GM12891 (cell line): ENCODE data around the gene OR8K5. TPM values are rescaled to one million over a fixed set of nuclear protein-coding genes. Genes with fewer than 3 reads are reported as not detected.

Experiments
- DNase-seq: peaks from one replicate; pipeline ENCODE4 v3.0.0; 2011; ENCODE audit warnings: low spot score; ENCODE audit not compliant: insufficient read length
- FAIRE-seq: peaks from 2 replicates; lab custom pipeline; 2011; peaks lifted over from hg19 to GRCh38; lab: Jason Lieb, UNC
- PAX5 ChIP-seq: IDR thresholded peaks from 2 replicates; pipeline ENCODE4 v1.6.1; 2011; ENCODE audit warnings: low read length, moderate library complexity, mild to moderate bottlenecking; ENCODE audit not compliant: insufficient read depth, severe bottlenecking
- POLR2A ChIP-seq: IDR thresholded peaks from 2 replicates; pipeline ENCODE4 v1.6.1; 2011; ENCODE audit warnings: low read depth, low read length, control low read depth
- POLR2AphosphoS5 ChIP-seq: IDR thresholded peaks from 2 replicates; pipeline ENCODE4 v1.6.1; 2011; ENCODE audit warnings: low read depth, low read length, control low read depth
- POU2F2 ChIP-seq: IDR thresholded peaks from 2 replicates; pipeline ENCODE4 v1.6.1; 2011; ENCODE audit warnings: low read depth, mild to moderate bottlenecking, control low read depth, low read length, moderate library complexity
- SPI1 ChIP-seq: IDR thresholded peaks from 2 replicates; pipeline ENCODE4 v1.6.1; 2011; ENCODE audit warnings: low read depth, low read length, control low read depth
- TAF1 ChIP-seq: IDR thresholded peaks from 2 replicates; pipeline ENCODE4 v1.6.1; 2011; ENCODE audit warnings: low read depth, low read length, control low read depth
- polyA plus RNA-seq: library from polyadenylated mRNA; unstranded; fragments of >200 nt; gene quantifications from one replicate; pipeline ENCODE4 v1.2.1, GENCODE V29; 2012; ENCODE audit warnings: low read depth, missing spikeins, inconsistent platforms; ENCODE audit not compliant: missing spikeins

OR8K5 gene, protein sequence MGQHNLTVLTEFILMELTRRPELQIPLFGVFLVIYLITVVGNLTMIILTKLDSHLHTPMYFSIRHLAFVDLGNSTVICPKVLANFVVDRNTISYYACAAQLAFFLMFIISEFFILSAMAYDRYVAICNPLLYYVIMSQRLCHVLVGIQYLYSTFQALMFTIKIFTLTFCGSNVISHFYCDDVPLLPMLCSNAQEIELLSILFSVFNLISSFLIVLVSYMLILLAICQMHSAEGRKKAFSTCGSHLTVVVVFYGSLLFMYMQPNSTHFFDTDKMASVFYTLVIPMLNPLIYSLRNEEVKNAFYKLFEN
- polyA plus RNA-seq = not detected

DNA sequence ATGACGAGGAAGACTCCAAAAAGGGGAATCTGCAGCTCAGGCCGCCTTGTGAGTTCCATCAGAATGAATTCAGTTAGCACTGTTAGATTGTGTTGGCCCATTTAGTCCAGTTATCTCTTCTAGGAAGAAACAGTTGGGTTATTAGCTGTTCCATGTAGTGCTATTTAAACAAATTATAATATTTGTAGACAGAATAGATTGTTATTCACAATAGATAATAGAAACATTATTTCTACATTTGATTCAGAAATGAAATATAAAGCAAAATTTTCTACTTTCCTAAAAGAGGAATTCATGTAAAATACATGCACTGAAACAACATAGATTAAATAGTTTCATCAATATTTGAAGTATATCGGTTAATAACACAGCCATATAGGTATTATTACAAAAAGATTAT, at the start of gene OR8K5:
TSS of gene OR8K5 (minus strand) at position 101 of the 400 bp plus-strand sequence. CDS start at position 101, 0 bp downstream.
- DNase-seq = no peak
- no peak for FAIRE-seq
- TF ChIP-seq TAF1 = no peak

DNA sequence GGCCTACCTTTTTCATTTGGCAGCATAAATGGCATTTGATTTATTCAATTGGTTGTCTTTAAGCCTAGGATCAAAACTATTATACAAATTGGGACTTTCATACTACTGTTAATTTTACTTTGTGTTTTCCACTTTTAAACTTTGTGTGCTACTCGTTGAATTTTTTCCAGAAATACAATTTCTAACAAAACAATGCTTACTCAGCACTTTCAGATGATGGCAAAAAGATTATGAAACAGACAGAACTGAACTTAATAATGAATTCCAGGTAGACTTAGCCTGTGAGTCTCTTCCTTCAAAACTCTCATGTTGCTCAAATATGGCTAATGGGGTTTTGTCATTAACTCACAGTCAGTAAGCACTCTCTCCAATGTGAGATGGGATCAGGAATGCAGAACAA, 47.7 kb upstream of the OR8K5 start:
- DNase-seq (no peak), FAIRE-seq (no peak)
- TF ChIP-seq PAX5 = no peak
- no peak for TF ChIP-seq TAF1
- TF ChIP-seq SPI1 = no peak
- no peak for TF ChIP-seq POLR2A

DNA sequence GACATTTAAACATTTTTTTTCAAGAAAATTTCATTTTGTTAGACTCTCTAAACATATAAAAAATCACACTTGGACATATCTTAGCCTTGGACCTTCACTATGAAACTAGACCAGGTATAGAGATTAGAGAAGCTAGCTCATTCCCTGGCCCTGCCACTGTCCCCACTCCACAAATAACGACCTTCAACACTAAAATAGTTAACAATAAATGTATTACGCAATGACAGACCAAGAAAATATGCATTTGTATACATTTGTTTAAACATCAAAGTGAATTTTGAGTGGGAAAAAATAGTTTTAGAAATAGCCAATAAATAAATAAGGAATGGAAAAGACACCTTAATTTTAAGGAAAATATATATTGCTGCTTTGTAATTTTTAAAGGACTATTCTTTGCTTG, 37.2 kb upstream of the OR8K5 start:
- TF ChIP-seq POLR2A (no peak), TAF1 (no peak)
- FAIRE-seq (no peak), DNase-seq (no peak)

DNA sequence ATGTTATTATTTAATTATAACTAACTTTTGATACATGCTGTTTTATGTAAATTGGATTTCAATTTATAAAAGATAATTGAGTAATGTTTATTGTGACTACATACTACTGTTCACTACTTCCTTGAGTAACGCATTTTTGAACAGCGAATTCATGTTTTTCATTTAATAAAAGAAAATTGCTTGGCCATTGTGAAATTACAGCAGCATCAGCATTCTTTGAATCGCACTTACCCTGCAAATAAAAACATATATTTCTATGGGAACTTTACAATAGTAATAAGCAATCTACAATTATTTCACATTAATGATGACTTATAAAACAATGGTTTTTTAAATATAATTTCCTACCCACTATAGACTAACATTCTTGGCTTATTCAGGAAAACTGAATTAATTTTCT, 36.6 kb upstream of the OR8K5 start:
- TF ChIP-seq PAX5 = no peak
- no peak for TF ChIP-seq POLR2AphosphoS5
- no peak for TF ChIP-seq TAF1
- TF ChIP-seq POU2F2 = no peak
- no peak for TF ChIP-seq POLR2A
- no peak for TF ChIP-seq SPI1
- DNase-seq (no peak), FAIRE-seq (no peak)

DNA sequence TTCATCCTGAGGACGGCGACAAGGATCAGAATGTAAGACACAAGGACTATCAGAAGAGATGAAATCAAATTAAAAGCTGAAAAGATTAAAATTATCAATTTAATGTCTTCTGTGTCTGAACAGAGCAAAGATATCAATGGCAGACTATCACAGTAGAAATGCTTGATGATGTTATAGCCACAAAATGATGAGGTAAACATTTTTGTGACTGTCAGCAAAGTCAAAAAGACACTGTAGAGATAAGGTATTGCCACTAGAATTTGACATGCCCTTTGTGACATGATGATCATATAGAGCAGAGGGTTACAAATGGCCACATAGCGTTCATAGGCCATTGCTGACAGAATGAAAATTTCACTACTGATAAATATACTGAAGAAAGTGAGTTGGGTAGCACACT, 28.5 kb upstream of the OR8K5 start:
- no peak for TF ChIP-seq TAF1
- TF ChIP-seq POU2F2 = no peak
- no peak for TF ChIP-seq PAX5
- TF ChIP-seq SPI1 = no peak
- TF ChIP-seq POLR2A = no peak
- FAIRE-seq (no peak), DNase-seq (no peak)

DNA sequence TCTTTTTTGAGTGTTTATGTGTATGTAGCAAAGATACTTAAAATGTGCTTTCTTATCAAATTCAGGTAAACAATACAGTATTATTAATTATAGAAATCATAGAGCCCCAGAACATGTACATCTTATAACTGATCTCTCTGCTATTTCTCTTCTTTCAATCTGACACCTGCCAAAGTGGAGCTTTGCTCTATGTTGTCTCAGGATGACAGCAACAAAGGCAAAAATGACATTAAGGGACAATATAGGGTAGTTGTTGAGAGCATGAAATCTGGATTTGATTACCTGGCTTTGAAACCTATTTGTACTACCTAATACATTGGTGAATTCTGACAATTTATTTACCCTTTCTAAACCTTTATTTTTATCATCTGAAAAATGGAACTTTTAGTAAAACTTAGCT, 23.3 kb upstream of the OR8K5 start:
- no peak for TF ChIP-seq POLR2A
- no peak for TF ChIP-seq POLR2AphosphoS5
- TF ChIP-seq SPI1 = no peak
- no peak for TF ChIP-seq PAX5
- no peak for TF ChIP-seq TAF1
- no peak for TF ChIP-seq POU2F2
- no peak for FAIRE-seq
- DNase-seq = no peak

DNA sequence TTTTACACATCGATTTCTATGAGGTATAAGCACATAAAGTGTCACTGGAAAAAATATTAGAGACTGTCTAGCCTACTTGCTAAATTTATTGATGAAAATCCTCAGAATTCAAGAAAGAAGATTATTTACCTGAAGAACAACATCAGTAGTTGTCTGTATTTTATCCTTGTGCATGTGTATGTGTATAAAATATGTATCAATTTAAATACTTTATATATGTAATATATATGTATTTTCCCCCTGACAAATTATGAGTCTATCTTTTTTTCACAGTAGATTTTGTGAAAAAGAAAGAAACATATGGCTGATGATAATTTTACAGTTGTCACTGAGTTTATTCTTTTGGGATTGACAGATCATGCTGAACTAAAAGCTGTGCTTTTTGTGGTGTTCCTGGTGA, 16.2 kb upstream of the OR8K5 start, which contains the start of gene OR5J2:
TSS of gene OR5J2 (plus strand) at position 301 of the 400 bp plus-strand sequence. CDS start at position 301, 0 bp downstream.
- FAIRE-seq (no peak), DNase-seq (no peak)
- no peak for TF ChIP-seq POLR2A

DNA sequence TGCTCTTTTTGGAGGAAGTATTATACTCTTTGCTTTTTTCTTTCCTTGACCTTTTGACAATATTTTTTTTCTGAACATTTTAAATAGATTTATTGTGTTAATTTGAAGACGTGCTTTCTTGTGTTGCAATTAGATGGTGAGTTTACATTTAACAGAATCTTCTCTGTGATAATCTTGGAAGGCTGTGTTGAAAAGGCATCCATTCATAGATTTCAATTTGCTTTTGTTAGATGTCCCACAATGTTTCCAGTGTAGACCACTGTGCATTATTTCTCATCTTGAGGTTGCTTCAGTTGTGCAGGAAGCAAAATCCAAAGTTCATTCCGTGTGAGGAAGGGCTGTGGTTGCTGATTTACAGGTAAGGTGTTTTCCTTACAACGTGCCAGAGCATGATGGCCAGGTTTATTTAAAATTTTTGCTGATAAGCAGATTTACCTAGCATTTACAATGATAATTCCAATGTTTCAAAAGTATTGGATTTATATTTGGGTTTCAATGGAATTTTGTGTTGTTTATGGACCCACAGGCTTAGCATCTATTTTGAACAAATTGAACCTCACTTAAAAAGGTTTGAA, 12.2 kb upstream of the OR8K5 start:
- no peak for FAIRE-seq
- TF ChIP-seq TAF1 (no peak), PAX5 (no peak), SPI1 (no peak), POU2F2 (no peak), POLR2AphosphoS5 (no peak), POLR2A (no peak)
- DNase-seq = no peak

DNA sequence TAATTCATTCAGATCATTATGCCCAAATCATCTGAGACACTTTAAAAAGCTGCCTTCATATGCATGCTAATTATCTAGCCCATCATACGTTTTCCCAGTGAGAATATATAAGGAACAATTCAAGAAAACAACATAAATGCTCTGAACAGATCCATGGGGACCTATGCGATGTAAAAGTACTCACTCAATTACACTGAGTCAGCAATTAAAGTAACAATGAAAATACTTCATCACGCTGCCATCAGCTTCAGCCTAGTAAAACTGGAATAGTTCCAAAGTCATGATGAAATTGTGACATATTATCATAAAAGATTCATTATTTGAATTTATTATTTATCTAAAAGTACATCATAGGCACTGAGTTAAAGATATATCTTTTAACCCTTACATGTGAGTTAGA, 3.7 kb upstream of the OR8K5 start:
- FAIRE-seq (no peak), DNase-seq (no peak)
- no peak for TF ChIP-seq POLR2AphosphoS5
- TF ChIP-seq PAX5 = no peak
- TF ChIP-seq POLR2A = no peak

DNA sequence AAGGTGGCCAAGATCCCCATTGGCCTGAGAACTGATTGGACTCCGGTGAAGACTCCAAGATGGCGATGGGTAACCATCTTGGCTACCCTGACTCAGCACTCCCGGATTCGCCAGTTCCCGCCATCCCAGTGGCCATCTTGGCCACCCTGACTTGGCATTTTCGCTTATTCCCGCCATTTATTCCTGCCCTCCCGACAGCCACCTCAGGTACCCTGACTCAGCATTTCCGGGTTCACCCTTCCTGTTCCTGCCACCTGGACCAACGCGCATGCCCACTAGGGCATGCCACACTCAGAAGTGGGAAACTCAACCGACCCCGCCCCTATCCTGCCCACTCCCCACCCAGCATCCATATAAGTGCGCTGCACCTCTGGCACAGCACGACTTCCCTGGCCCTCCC, 7.8 kb downstream of the OR8K5 start:
- FAIRE-seq = no peak
- no peak for TF ChIP-seq POLR2A
- no peak for TF ChIP-seq SPI1
- no peak for TF ChIP-seq POU2F2
- TF ChIP-seq POLR2AphosphoS5 = no peak
- TF ChIP-seq PAX5 = no peak
- no peak for TF ChIP-seq TAF1
- DNase-seq = no peak
